AG04449 (cell line): Measurements from ENCODE around the gene POLR3K.

Experiments used
- CTCF ChIA-PET: fragments of 350-600 bp; formaldehyde crosslinking; extraction: SDS; loops from one replicate; lab custom pipeline; 2021; ENCODE audit warnings: antibody characterized with exemption; lab: Yijun Ruan, JAX
- POLR2A ChIA-PET: fragments of 400-600, 350-600 bp; formaldehyde crosslinking; extraction: SDS; loops from one replicate; lab custom pipeline; 2020; ENCODE audit warnings: antibody characterized with exemption, inconsistent platforms; lab: Yijun Ruan, JAX
- DNase-seq: peaks from one replicate; pipeline ENCODE4 v3.0.0-alpha.2; 2010; ENCODE audit warnings: low read depth, low spot score
- H3K4me3 ChIP-seq: 2 replicates; pipeline ENCODE4 v1.5.1; 2011; ENCODE audit warnings: low read depth, mild to moderate bottlenecking, control low read depth, low read length
- CTCF ChIP-seq: IDR thresholded peaks from one replicate; pipeline ENCODE4 v1.5.1; 2011; ENCODE audit warnings: mild to moderate bottlenecking, moderate library complexity, low read length, control low read depth, inconsistent platforms; ENCODE audit not compliant: insufficient read depth; ENCODE audit errors: missing control alignments

POLR3K gene

GRCh38 chr16:96935-97381 lies 43.5 kb upstream of the POLR3K start:
- ChIA-PET CTCF (interaction anchor here (0.7 to 19.2 kb wide), 30 partner anchors 11 to 267 kb away, joined by 3 to 728 read pairs (median 4); partner anchors contain the start of genes HBQ1, MPG, POLR3K and RHBDF1), POLR2A (interaction anchor here (1.0 to 1.3 kb wide), 2 partner anchors 10 to 31 kb away, joined by 3 to 6 read pairs; no protein-coding TSS in a partner anchor)
- TF ChIP-seq CTCF, result peak; percentile 100
- H3K4me3 ChIP-seq, result no peak overlapping the region
- DNase-seq, result no peak

- ChIA-PET CTCF (interaction anchor here (0.9 to 19.2 kb wide), 9 partner anchors 8 to 257 kb away, joined by 3 to 728 read pairs (median 6); partner anchors contain the start of genes MPG and RHBDF1), POLR2A (interaction anchor here (1.3 kb wide), 1 partner anchor 26 kb away, joined by 3 read pairs; no protein-coding TSS in a partner anchor)
- no peak for TF ChIP-seq CTCF
- DNase-seq, result no peak
- H3K4me3 ChIP-seq, result no peak overlapping the region
These were observed 41.5 kb upstream of the POLR3K start for GRCh38 chr16:94918-95265.

GRCh38 chr16:92431-93339 lies 39.3 kb upstream of the POLR3K start:
- CTCF ChIA-PET, result interaction anchor here (2.0 to 19.2 kb wide), 3 partner anchors 10 to 25 kb away, joined by 6 to 728 read pairs (median 32); partner anchors contain the start of genes MPG and RHBDF1
- no peak overlapping the region for H3K4me3 ChIP-seq
- POLR2A ChIA-PET, result interaction anchor here (1.0 kb wide), 1 partner anchor 26 kb away, joined by 3 read pairs; no protein-coding TSS in a partner anchor
- TF ChIP-seq CTCF, result no peak
- DNase-seq, result no peak

- DNase-seq, result no peak
- CTCF ChIA-PET, result interaction anchor here (1.1 to 19.2 kb wide), 4 partner anchors 9 to 26 kb away, joined by 3 to 728 read pairs (median 18); partner anchors contain the start of genes MPG and RHBDF1
- POLR2A ChIA-PET, result no interaction called here
- TF ChIP-seq CTCF, result no peak
- H3K4me3 ChIP-seq, result no peak overlapping the region
These were observed 38.1 kb upstream of the POLR3K start for GRCh38 chr16:91484-91883.

GRCh38 chr16:89391-90302 lies 36.2 kb upstream of the POLR3K start:
- H3K4me3 ChIP-seq, result no peak overlapping the region
- no peak for DNase-seq
- POLR2A ChIA-PET, result interaction anchor here (1.0 kb wide), 1 partner anchor 18 kb away, joined by 3 read pairs; no protein-coding TSS in a partner anchor
- CTCF ChIA-PET, result interaction anchor here (1.1 to 19.2 kb wide), 5 partner anchors 7 to 27 kb away, joined by 3 to 728 read pairs (median 32); partner anchors contain the start of genes MPG and RHBDF1
- no peak for TF ChIP-seq CTCF
